H9 (cell line): Measurements from ENCODE around the gene IL5RA. TPM values are rescaled to one million over a fixed set of nuclear protein-coding genes. Genes with fewer than 3 reads are reported as not detected.

Experiments
- DNase-seq: peaks from one replicate; pipeline ENCODE4 v3.0.0-alpha.2; 2017
- H2AFZ ChIP-seq: one replicate; pipeline ENCODE4 v1.6.1; 2013; ENCODE audit warnings: mild to moderate bottlenecking, low read length, control low read depth, moderate library complexity
- H2AK5ac ChIP-seq: 2 replicates; pipeline ENCODE4 v1.6.1; 2013; ENCODE audit warnings: low read length, control low read depth, mixed read lengths; ENCODE audit not compliant: insufficient read length
- H2BK120ac ChIP-seq: one replicate; pipeline ENCODE4 v1.6.1; 2013; ENCODE audit warnings: low read depth, mild to moderate bottlenecking, low read length, control low read depth, inconsistent platforms; ENCODE audit not compliant: poor library complexity, severe bottlenecking
- H2BK12ac ChIP-seq: 2 replicates; pipeline ENCODE4 v1.6.1; 2013; ENCODE audit warnings: low read length, control low read depth, mixed read lengths, low read depth; ENCODE audit not compliant: insufficient read length
- H2BK15ac ChIP-seq: 2 replicates; pipeline ENCODE4 v1.6.1; 2013; ENCODE audit warnings: low read depth, low read length, control low read depth
- H2BK20ac ChIP-seq: one replicate; pipeline ENCODE4 v1.6.1; 2013; ENCODE audit warnings: low read depth, mild to moderate bottlenecking, low read length, control low read depth, inconsistent platforms; ENCODE audit not compliant: poor library complexity, severe bottlenecking
- H2BK5ac ChIP-seq: 2 replicates; pipeline ENCODE4 v1.6.1; 2013; ENCODE audit warnings: low read length, control low read depth, mixed read lengths; ENCODE audit not compliant: insufficient read length
- H3K14ac ChIP-seq: 2 replicates; pipeline ENCODE4 v1.6.1; 2013; ENCODE audit warnings: low read length, control low read depth; ENCODE audit not compliant: insufficient read depth
- H3K18ac ChIP-seq: 2 replicates; pipeline ENCODE4 v1.6.1; 2013; ENCODE audit warnings: low read depth, mild to moderate bottlenecking, mixed read lengths, low read length, control low read depth; ENCODE audit not compliant: insufficient read length
- H3K23ac ChIP-seq: 2 replicates; pipeline ENCODE4 v1.6.1; 2013; ENCODE audit warnings: low read length, control low read depth, mixed read lengths, low read depth; ENCODE audit not compliant: insufficient read length
- H3K23me2 ChIP-seq: 2 replicates; pipeline ENCODE4 v1.6.1; 2013; ENCODE audit warnings: low read depth, mild to moderate bottlenecking, mixed read lengths, low read length, control low read depth; ENCODE audit not compliant: insufficient read length, poor library complexity, severe bottlenecking
- H3K27ac ChIP-seq: 2 replicates; pipeline ENCODE4 v1.5.1; 2013; ENCODE audit warnings: low read length, control low read depth, mixed read lengths, low read depth; ENCODE audit not compliant: insufficient read length
- H3K27me3 ChIP-seq: 2 replicates; pipeline ENCODE4 v1.6.1; 2013; ENCODE audit warnings: low read length, control low read depth, inconsistent platforms; ENCODE audit not compliant: insufficient read depth
- H3K4ac ChIP-seq: 2 replicates; pipeline ENCODE4 v1.6.1; 2013; ENCODE audit warnings: low read depth, mild to moderate bottlenecking, control low read depth, inconsistent platforms, low read length, moderate library complexity
- H3K4me1 ChIP-seq: 2 replicates; pipeline ENCODE4 v1.6.1; 2013; ENCODE audit warnings: low read length, control low read depth, inconsistent platforms; ENCODE audit not compliant: insufficient read depth
- H3K4me2 ChIP-seq: 2 replicates; pipeline ENCODE4 v1.6.1; 2013; ENCODE audit warnings: low read length, control low read depth, mixed read lengths; ENCODE audit not compliant: insufficient read length, insufficient read depth
- H3K56ac ChIP-seq: 2 replicates; pipeline ENCODE4 v1.6.1; 2013; ENCODE audit warnings: low read depth, mild to moderate bottlenecking, mixed read lengths, low read length, control low read depth; ENCODE audit not compliant: insufficient read length
- H3K79me1 ChIP-seq: 2 replicates; pipeline ENCODE4 v1.6.1; 2013; ENCODE audit warnings: low read depth, mild to moderate bottlenecking, moderate library complexity, low read length, control low read depth, inconsistent platforms; ENCODE audit not compliant: insufficient read depth, poor library complexity, severe bottlenecking
- H3K79me2 ChIP-seq: 2 replicates; pipeline ENCODE4 v1.6.1; 2013; ENCODE audit warnings: low read length, control low read depth, inconsistent platforms; ENCODE audit not compliant: insufficient read depth
- H3K9ac ChIP-seq: 2 replicates; pipeline ENCODE4 v1.6.1; 2013; ENCODE audit warnings: low read length, control low read depth, mixed read lengths; ENCODE audit not compliant: insufficient read length; ENCODE audit errors: extremely low read depth
- H3K9me3 ChIP-seq: one replicate; pipeline ENCODE4 v1.6.1; 2013; ENCODE audit warnings: low read depth, low read length, inconsistent platforms; ENCODE audit not compliant: control insufficient read depth
- H3T11ph ChIP-seq: one replicate; pipeline ENCODE4 v1.6.1; 2013; ENCODE audit warnings: mild to moderate bottlenecking, low read length, control low read depth, inconsistent platforms
- H4K20me1 ChIP-seq: one replicate; pipeline ENCODE4 v1.6.1; 2013; ENCODE audit not compliant: control insufficient read depth, insufficient read length, insufficient read depth
- H4K5ac ChIP-seq: 2 replicates; pipeline ENCODE4 v1.6.1; 2013; ENCODE audit warnings: low read depth, mild to moderate bottlenecking, mixed read lengths, low read length, control low read depth; ENCODE audit not compliant: insufficient read length
- H4K8ac ChIP-seq: replicated peaks from 2 replicates; pipeline ENCODE4 v1.6.1; 2013; ENCODE audit warnings: low read length, control low read depth, mixed read lengths, low read depth; ENCODE audit not compliant: insufficient read length
- H4K91ac ChIP-seq: 2 replicates; pipeline ENCODE4 v1.6.1; 2013; ENCODE audit warnings: low read depth, mild to moderate bottlenecking, moderate library complexity, mixed read lengths, low read length, control low read depth; ENCODE audit not compliant: insufficient read length
- H3K27ac Mint-ChIP-seq, 3 experiments: 2 replicates in 2 of 3; 3 replicates in 1 of 3; pipeline ENCODE4 v1.8.0; 2020 to 2021; ENCODE audit warnings: mixed read lengths in 3 of 3, mild to moderate bottlenecking in 1 of 3, moderate library complexity in 1 of 3
- H3K27me3 Mint-ChIP-seq: 2 replicates; pipeline ENCODE4 v1.8.0; 2021; ENCODE audit warnings: low read depth, mild to moderate bottlenecking, moderate library complexity, mixed read lengths
- H3K36me3 Mint-ChIP-seq, 3 experiments: 2 replicates in 2 of 3; 3 replicates in 1 of 3; pipeline ENCODE4 v1.8.0; 2020 to 2021; ENCODE audit warnings: low read depth in 3 of 3, mixed read lengths in 3 of 3; ENCODE audit not compliant: insufficient read depth in 1 of 3
- H3K4me1 Mint-ChIP-seq, 2 experiments: 2 replicates each; pipeline ENCODE4 v1.8.0; 2020; ENCODE audit warnings: mixed read lengths in 2 of 2
- H3K4me3 Mint-ChIP-seq, 2 experiments: 2 replicates in 1 of 2; 3 replicates in 1 of 2; pipeline ENCODE4 v1.8.0; 2020 to 2021; ENCODE audit warnings: mild to moderate bottlenecking in 2 of 2, mixed read lengths in 2 of 2, moderate library complexity in 1 of 2
- H3K9me3 Mint-ChIP-seq, 2 experiments: 2 replicates in 1 of 2; 3 replicates in 1 of 2; pipeline ENCODE4 v1.8.0; 2020; ENCODE audit warnings: mild to moderate bottlenecking in 2 of 2, mixed read lengths in 2 of 2, moderate library complexity in 1 of 2
- CTCF ChIP-seq: fragments of 200-600 bp; sonication (generic); conservative IDR thresholded peaks from 3 replicates; pipeline ENCODE4 v1.8.0; 2021; ENCODE audit warnings: antibody characterized with exemption, mild to moderate bottlenecking
- WGBS: extraction: QIAGEN DNeasy Blood & Tissue Kit; methylation state at CpG from one replicate; pipeline ENCODE4 v1.1.7; 2013; ENCODE audit warnings: missing lambda C conversion rate, low lambda C conversion rate, mixed read lengths; ENCODE audit not compliant: insufficient read length; ENCODE audit errors: extremely low coverage; 5-methylcytosine and 5-hydroxymethylcytosine counted together
- total RNA-seq: library from RNA; stranded (reverse); gene quantifications from 2 replicates; pipeline ENCODE4 v1.2.1, GENCODE V29; 2021

Gene IL5RA
- total RNA-seq, 1 experiment from 2014 or later: not detected

DNA sequence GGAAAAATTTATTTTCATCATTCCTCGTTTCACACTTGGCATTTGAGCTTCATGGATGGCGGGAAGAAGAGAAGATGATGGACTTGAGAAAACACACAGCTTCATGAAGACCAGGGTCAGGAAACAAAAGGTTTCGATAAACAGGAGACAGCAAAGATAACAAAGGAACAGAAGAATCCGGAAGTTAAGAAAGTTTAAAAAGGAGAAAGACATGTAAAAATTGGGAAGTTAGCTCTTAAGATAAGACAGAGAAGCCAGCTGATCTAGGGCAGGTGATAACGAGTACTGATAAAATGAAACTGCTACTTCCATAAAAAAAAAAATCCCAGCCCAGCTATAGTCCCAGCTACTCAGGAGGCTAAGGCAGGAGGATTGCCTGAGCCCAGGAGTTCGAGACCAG, 23.9 kb downstream of the IL5RA start:
- Histone ChIP-seq H3K79me2 (no peaks in the 10 kb centered on the region), H2BK12ac (no peak overlapping the region), H3K18ac (no peak overlapping the region), H2BK120ac (no peak overlapping the region), H3K23ac (no peak overlapping the region), H3K4ac (no peak overlapping the region), H4K20me1 (no peaks in the 10 kb centered on the region), H2AFZ (no peak overlapping the region), H3K9me3 (no peaks in the 10 kb centered on the region), H3K4me2 (no peak overlapping the region), H3K27me3 (no peaks in the 10 kb centered on the region), H2BK5ac (no peak overlapping the region), H3T11ph (no peak overlapping the region), H3K27ac (no peak overlapping the region), H3K9ac (no peak overlapping the region), H3K14ac (no peak overlapping the region), H3K4me1 (peaks cover 5% of the 10 kb centered on the region; the same call in 1 of the 2 replicates), H4K5ac (no peak overlapping the region), H2BK15ac (no peak overlapping the region), H2AK5ac (no peak overlapping the region), H3K56ac (no peak overlapping the region), H3K23me2 (no peaks in the 10 kb centered on the region), H4K8ac (no peak overlapping the region), H4K91ac (no peak overlapping the region), H3K79me1 (no peaks in the 10 kb centered on the region), H2BK20ac (no peak overlapping the region)
- no peak overlapping the region for H3K4me3 Mint-ChIP-seq
- no peaks in the 10 kb centered on the region; a peak in 1 of 5 replicates for H3K9me3 Mint-ChIP-seq
- peaks cover 20% of the 10 kb centered on the region in 2 experiments for H3K4me1 Mint-ChIP-seq
- no peak overlapping the region for H3K27ac Mint-ChIP-seq
- H3K36me3 Mint-ChIP-seq: no peaks in the 10 kb centered on the region
- no CpG with 5 or more reads among the region's 6 CpGs for WGBS
- DNase-seq: no peak
- H3K27me3 Mint-ChIP-seq: no peaks in the 10 kb centered on the region; the same call in 1 of the 2 replicates
- TF ChIP-seq CTCF: no peak
